ENCODE results near the gene ASS1. TPM values are rescaled to one million over a fixed set of nuclear protein-coding genes. Genes with fewer than 3 reads are reported as not detected.

ASS1 gene
- total and polyA plus RNA-seq, 9 donors: 63.4 to 238 (median 87.0) TPM

DNA sequence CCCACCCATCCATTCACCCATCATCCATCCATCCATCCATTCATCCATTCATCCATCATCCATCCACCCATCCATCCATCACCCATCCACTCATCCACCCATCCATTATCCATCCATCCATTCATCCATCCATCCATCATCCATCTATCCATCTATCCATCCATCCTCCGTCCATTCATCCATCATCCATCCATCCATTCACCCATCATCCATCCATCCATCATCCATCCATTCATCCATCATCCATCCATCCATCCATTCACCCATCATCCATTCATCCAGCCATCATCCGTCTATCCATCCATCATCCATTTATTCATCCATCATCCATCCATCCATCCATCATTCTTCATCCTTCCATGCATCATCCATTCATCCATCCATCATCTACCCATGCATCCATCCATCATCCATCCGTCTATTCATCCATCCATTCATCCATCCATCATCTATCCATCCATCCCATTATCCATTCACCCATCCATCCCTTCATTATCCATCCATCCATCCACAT is 10.1 kb downstream of the ASS1 start:
- H3K27ac ChIP-seq: no peak overlapping the region
- no peaks in the 10 kb centered on the region for H3K36me3 ChIP-seq
- TF ChIP-seq, protein P1, sequence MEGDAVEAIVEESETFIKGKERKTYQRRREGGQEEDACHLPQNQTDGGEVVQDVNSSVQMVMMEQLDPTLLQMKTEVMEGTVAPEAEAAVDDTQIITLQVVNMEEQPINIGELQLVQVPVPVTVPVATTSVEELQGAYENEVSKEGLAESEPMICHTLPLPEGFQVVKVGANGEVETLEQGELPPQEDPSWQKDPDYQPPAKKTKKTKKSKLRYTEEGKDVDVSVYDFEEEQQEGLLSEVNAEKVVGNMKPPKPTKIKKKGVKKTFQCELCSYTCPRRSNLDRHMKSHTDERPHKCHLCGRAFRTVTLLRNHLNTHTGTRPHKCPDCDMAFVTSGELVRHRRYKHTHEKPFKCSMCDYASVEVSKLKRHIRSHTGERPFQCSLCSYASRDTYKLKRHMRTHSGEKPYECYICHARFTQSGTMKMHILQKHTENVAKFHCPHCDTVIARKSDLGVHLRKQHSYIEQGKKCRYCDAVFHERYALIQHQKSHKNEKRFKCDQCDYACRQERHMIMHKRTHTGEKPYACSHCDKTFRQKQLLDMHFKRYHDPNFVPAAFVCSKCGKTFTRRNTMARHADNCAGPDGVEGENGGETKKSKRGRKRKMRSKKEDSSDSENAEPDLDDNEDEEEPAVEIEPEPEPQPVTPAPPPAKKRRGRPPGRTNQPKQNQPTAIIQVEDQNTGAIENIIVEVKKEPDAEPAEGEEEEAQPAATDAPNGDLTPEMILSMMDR (IDR thresholded peaks at IDR 0.05): no peak
- TF ChIP-seq POLR2A (IDR thresholded peaks at IDR 0.05): no peak
- no peak for TF ChIP-seq EP300 (IDR thresholded peaks at IDR 0.05)
- no peaks in the 10 kb centered on the region for H3K27me3 ChIP-seq
- H3K4me1 ChIP-seq (ENCODE audit: insufficient read depth): peaks cover 27% of the 10 kb centered on the region
- no peaks in the 10 kb centered on the region for H3K9me3 ChIP-seq
- intact Hi-C loops (cut with DNase I): no loop called here
- no peak overlapping the region for H3K4me3 ChIP-seq
- no peak for DNase-seq
- WGBS, 3 donors: 32 to 63% (median 59%) methylated on average over 3 of the region's 3 CpGs

DNA sequence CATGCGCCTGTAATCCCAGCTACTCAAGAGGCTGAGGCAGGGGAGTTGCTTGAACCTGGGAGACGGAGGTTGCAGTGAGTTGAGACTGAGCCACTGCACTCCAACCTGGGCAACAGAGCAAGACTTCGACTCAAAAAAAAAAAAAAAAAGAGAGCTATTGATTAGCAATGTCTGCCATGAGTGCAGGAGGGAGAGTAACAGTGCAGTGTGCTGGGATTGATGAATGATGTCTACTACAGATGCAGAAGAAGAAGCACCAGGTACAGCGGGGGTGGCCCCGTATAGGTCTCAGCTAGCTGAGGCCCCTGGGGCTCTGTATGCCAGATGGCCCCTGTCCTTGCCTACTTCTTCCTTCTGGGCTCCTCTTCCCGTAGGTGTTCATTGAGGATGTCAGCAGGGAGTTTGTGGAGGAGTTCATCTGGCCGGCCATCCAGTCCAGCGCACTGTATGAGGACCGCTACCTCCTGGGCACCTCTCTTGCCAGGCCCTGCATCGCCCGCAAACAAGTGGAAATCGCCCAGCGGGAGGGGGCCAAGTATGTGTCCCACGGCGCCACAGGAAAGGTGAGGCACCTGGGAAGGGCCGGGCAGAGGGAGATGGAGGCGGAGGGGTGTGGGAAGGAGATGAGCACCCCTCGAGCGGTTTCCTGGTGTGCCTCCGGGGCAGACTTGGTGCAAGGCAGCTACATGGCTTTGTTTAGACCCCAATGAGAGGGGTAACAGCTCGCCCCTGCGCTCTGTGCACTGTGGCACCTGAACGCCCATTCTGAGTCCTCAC is 13.5 kb downstream of the ASS1 start:
- no peak for DNase-seq
- Histone ChIP-seq H3K4me3 (no peak overlapping the region), H3K27ac (no peak overlapping the region), H3K36me3 (no peaks in the 10 kb centered on the region), H3K9me3 (no peaks in the 10 kb centered on the region), H3K27me3 (no peaks in the 10 kb centered on the region), H3K4me1 (ENCODE audit: insufficient read depth) (peaks cover 6% of the 10 kb centered on the region)
- WGBS, 3 donors: 92 to 94% (median 93%) methylated on average over 23 of the region's 23 CpGs
- intact Hi-C loops (cut with DNase I): no loop called here
- no peak for TF ChIP-seq POLR2A (IDR thresholded peaks at IDR 0.05)
- TF ChIP-seq EP300 (IDR thresholded peaks at IDR 0.05): no peak
- TF ChIP-seq, protein P1 (IDR thresholded peaks at IDR 0.05): no peak

- TF ChIP-seq, protein P1 (IDR thresholded peaks at IDR 0.05): no peak
- TF ChIP-seq EP300 (IDR thresholded peaks at IDR 0.05) (no peak), POLR2A (IDR thresholded peaks at IDR 0.05) (no peak)
- Histone ChIP-seq H3K4me1 (ENCODE audit: insufficient read depth) (peaks cover 1% of the 10 kb centered on the region), H3K4me3 (no peak overlapping the region), H3K36me3 (no peaks in the 10 kb centered on the region), H3K27me3 (no peaks in the 10 kb centered on the region), H3K9me3 (no peaks in the 10 kb centered on the region), H3K27ac (no peak overlapping the region)
- DNase-seq: no peak
- intact Hi-C loops (cut with DNase I): no loop called here
- 79 to 87% (median 79%) methylated on average over 5 of the region's 5 CpGs for WGBS, 3 donors
Observed at GRCh38 chr9:130458804-130459067, 14.0 kb downstream of the ASS1 start.

GRCh38 chr9:130459151-130459550 is 14.4 kb downstream of the ASS1 start:
- 76 to 82% (median 78%) methylated on average over 8 of the region's 8 CpGs for WGBS, 3 donors
- no peaks in the 10 kb centered on the region for H3K4me1 ChIP-seq (ENCODE audit: insufficient read depth)
- H3K27me3 ChIP-seq: no peaks in the 10 kb centered on the region

More at GRCh38 chr9:130459151-130459550, 14.4 kb downstream of the ASS1 start:
- no peaks in the 10 kb centered on the region for H3K36me3 ChIP-seq
- no peak for TF ChIP-seq EP300 (IDR thresholded peaks at IDR 0.05)
- TF ChIP-seq, protein P1 (IDR thresholded peaks at IDR 0.05): no peak
- no peak for TF ChIP-seq POLR2A (IDR thresholded peaks at IDR 0.05)
- H3K4me3 ChIP-seq: no peak overlapping the region
- no peaks in the 10 kb centered on the region for H3K9me3 ChIP-seq
- DNase-seq: no peak
- intact Hi-C loops (cut with DNase I): no loop called here
- no peak overlapping the region for H3K27ac ChIP-seq
